Dedifferentiated amniotic fluid mesenchymal stem cell (primary cell): ENCODE measurements around the gene GALNT3.
A peak's percentile ranks its signal among the peaks of the same experiment; 100 is the strongest.

Source experiments
- DNase-seq: peaks from one replicate; pipeline ENCODE4 v3.0.0-alpha.2; 2016; ENCODE audit errors: extremely low spot score

GALNT3 gene

GRCh38 chr2:165793779-165794535, at the start of gene GALNT3:
TSS of gene GALNT3 (minus strand) at chr2:165794247. CDS start at chr2:165770700, 23,547 bp downstream.
- no peak for DNase-seq

- no peak for DNase-seq
Observed at GRCh38 chr2:165843351-165843750, 49.3 kb upstream of the GALNT3 start.

- no peak for DNase-seq
Observed at GRCh38 chr2:165840333-165840958, 46.4 kb upstream of the GALNT3 start.

GRCh38 chr2:165839610-165840009, 45.6 kb upstream of the GALNT3 start:
- DNase-seq: no peak

- DNase-seq: no peak
Observed at GRCh38 chr2:165837122-165837521, 43.1 kb upstream of the GALNT3 start.

GRCh38 chr2:165835363-165835762, 41.3 kb upstream of the GALNT3 start:
- DNase-seq: no peak

GRCh38 chr2:165833156-165833555, 39.1 kb upstream of the GALNT3 start:
- DNase-seq: peak; percentile 32

- DNase-seq: no peak
Observed at GRCh38 chr2:165827921-165828276, 33.9 kb upstream of the GALNT3 start.

GRCh38 chr2:165827016-165827920, 33.2 kb upstream of the GALNT3 start:
- no peak for DNase-seq

- no peak for DNase-seq
Observed at GRCh38 chr2:165825041-165825440, 31.0 kb upstream of the GALNT3 start.

GRCh38 chr2:165820296-165820695, 26.2 kb upstream of the GALNT3 start:
- DNase-seq: no peak

GRCh38 chr2:165818920-165819319, 24.9 kb upstream of the GALNT3 start:
- DNase-seq: no peak

GRCh38 chr2:165815299-165816141, 21.5 kb upstream of the GALNT3 start:
- no peak for DNase-seq

- DNase-seq: no peak
Observed at GRCh38 chr2:165814473-165814872, 20.4 kb upstream of the GALNT3 start.

- DNase-seq: no peak
Observed at GRCh38 chr2:165811592-165812370, 17.7 kb upstream of the GALNT3 start.

GRCh38 chr2:165810418-165810817, 16.4 kb upstream of the GALNT3 start:
- no peak for DNase-seq

GRCh38 chr2:165804719-165805118, 10.7 kb upstream of the GALNT3 start:
- DNase-seq: no peak

- DNase-seq: no peak
Observed at GRCh38 chr2:165803123-165803760, 9.2 kb upstream of the GALNT3 start.

- no peak for DNase-seq
Observed at GRCh38 chr2:165801176-165801575, 7.1 kb upstream of the GALNT3 start.

- no peak for DNase-seq
Observed at GRCh38 chr2:165796819-165797530, 2.9 kb upstream of the GALNT3 start.
